Thyroid gland (tissue), 4 donors: Measurements from ENCODE around the gene SNAP29.

Source experiments
- POLR2A ChIP-seq, 2 donors: fragments of 450-650 bp; IDR thresholded peaks; one replicate each; pipeline ENCODE4 v1.6.1; 2017; ENCODE audit warnings: antibody characterized with exemption in 2 of 2, mild to moderate bottlenecking in 2 of 2, moderate library complexity in 1 of 2
- TF ChIP-seq, protein P1 (sequence below), 6 experiments: fragments of 200-600 bp in 3 of 6; fragments of 450-650 bp in 3 of 6; sonication (generic) in 3 of 6; IDR thresholded peaks; one replicate each; pipeline ENCODE4 v1.5.1; 2016 to 2019; ENCODE audit warnings: antibody characterized with exemption in 6 of 6, mild to moderate bottlenecking in 2 of 6, inconsistent platforms in 1 of 6, moderate library complexity in 1 of 6

DNA sequence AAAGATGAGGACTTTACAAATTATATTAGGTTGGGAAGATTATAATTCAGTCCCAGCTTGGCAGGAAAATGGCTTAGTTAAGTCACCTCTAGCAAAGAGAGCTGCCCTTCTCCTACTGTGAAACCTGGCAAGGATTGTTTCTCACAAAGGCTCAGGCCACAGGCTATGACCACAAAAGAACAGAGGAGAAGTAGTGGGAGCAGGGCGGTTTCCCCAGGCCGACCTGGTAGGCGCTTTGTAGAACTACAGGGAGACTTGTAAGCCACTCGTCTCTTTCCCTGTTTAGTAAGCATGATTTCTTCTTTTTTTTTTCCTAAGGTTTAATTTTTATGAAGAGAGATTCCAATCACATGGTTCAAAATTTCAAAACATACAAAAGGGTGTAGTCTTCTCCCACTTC is 4.6 kb downstream of the SNAP29 start:
- TF ChIP-seq POLR2A (IDR thresholded peaks at IDR 0.05) = no peak
- TF ChIP-seq, protein P1, sequence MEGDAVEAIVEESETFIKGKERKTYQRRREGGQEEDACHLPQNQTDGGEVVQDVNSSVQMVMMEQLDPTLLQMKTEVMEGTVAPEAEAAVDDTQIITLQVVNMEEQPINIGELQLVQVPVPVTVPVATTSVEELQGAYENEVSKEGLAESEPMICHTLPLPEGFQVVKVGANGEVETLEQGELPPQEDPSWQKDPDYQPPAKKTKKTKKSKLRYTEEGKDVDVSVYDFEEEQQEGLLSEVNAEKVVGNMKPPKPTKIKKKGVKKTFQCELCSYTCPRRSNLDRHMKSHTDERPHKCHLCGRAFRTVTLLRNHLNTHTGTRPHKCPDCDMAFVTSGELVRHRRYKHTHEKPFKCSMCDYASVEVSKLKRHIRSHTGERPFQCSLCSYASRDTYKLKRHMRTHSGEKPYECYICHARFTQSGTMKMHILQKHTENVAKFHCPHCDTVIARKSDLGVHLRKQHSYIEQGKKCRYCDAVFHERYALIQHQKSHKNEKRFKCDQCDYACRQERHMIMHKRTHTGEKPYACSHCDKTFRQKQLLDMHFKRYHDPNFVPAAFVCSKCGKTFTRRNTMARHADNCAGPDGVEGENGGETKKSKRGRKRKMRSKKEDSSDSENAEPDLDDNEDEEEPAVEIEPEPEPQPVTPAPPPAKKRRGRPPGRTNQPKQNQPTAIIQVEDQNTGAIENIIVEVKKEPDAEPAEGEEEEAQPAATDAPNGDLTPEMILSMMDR (IDR thresholded peaks at IDR 0.05) = no peak
